HuH-7 (cell line): Measurements from ENCODE around the gene UFD1.
"Not testable (repeated sequence)": the region's sequence is repeated elsewhere in the genome, so short reads cannot be mapped to it uniquely, and the experiment has no call there.

ENCODE experiments used
- DNase-seq: peaks from one replicate; pipeline ENCODE4 v3.0.0; 2011; ENCODE audit warnings: low spot score

The UFD1 gene

DNA sequence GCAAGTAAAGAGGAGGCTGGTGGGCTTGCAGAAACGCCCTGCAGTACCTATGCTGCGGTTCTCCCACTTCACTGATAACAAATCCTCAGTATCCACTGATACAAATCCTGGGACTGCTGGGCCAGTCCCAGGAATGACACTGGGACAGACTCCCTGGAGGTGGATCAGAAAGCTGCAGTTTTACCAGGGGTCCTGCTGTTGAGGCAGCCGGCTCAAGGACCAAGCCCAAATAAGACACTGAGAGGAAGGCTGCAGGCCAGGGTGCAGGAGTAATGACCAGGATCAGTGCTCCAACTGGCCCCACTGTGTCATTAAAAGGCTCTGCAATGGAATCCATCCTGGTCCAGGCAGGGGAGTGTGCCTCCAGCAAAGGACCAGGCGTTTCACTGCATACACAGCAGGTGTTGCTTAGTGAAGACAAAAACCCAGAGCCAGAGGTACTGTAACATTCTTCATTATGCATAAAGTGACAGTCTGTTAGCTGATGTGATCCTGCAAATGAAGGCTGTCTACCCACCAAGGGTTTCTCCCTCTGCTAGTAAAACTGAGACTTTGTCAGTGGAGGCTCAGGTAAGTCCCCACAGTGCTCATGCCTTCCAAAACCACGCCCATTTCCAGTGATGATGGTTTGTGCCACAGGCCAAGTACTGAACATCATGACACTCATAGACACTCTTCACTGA is 30.1 kb downstream of the UFD1 start:
- DNase-seq: no peak

DNA sequence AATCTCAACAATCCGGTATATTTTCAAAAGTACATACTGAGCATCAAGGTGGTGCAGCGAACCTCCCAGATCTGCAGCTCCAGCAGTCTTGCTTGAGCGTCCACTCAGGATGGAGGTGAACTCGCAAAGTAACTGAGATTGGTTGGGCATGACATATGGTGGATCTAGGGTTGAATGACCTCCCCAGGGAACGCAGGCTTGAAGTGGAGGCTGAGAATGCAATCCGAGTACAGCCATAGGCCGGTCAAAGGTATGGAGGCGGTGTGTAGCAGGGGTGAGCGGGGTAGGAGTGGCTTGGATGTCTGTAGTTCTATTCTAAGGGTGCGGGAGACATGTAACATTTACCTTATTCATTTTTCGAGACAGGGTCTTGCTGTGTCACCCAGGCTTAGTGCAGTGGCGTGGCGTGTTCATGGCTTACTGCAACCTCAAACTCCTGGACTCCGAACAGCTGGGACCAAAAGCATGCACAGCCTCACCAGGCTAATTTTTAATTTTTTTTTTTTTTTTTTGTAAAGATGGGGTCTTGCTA is 30.9 kb downstream of the UFD1 start:
- DNase-seq: peak; percentile 93

DNA sequence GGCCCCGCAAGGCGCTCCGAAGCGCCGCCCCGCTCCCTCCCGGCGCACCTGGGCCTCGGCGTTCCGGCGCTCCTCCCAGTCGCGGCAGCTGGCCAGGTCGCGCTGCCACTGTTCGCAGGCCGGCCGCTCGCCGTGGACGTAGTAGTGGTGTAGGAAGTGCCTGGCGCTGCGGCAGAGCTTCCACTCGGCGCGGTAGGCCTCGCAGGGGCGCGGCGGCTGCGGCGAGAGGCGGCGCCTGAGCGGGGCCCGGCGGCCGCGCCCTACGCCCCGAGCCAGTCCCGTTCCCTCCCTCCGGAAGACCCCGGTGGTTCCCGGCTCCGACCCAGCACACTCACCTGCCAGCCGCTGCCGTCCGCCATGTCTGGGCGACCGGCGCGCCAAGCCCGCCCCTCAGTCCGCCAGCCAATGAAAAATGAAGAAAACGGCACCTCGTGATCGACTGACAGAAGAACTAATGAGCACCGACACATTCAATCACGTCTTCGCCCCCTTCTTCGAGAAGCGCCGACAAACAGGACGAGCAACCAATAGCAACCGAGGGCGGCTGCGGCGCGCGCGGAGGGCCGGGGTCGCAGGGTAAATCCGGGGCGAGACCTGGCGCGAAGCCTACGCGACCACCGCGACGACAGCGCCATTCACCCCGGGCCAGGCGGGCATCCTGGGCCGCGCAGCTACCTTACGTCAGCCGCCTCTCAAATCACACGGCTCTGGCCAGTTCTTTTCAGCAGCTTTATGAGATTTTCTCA is 31.5 kb downstream of the UFD1 start, which contains the start of gene C22orf39:
Gene C22orf39, minus strand, starts transcription at position 382 of the 746 bp plus-strand sequence. Its CDS starts 23 bp downstream, at position 359.
- peak; percentile 97 for DNase-seq

DNA sequence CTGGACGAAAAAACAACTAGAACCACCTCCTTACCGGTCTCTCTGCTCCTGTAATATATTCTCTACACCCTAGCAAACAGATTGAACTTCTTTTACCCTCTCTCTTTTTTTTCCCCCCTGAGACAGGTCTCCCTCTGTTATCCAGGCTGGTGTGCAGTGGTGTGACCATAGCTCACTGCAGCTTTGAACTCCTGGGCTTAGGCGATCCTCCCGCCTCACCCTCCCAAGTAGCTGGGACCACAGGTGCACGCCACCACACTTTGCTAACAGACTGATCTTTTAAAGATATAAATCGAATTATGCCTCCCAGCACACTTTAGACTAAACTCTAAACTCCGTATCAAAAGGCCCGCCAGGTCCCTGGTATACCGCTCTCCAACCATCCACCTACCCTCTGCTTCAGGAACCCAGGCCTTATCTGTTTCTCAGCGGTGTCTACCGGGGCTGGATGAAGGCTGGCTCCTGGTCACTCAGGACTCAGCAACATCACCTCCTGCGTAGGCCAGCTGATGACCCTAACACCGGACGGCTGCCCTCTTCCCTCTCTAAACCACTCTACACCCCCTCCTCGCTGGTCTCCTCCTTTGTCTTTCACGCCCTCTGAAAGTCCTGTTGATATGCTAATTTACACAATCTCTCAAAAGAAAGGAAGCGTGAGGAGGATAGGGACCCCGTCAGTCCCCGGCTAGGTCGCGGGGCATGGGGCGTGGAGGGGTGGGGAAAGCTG is 32.2 kb downstream of the UFD1 start:
- peak; percentile 25 for DNase-seq

DNA sequence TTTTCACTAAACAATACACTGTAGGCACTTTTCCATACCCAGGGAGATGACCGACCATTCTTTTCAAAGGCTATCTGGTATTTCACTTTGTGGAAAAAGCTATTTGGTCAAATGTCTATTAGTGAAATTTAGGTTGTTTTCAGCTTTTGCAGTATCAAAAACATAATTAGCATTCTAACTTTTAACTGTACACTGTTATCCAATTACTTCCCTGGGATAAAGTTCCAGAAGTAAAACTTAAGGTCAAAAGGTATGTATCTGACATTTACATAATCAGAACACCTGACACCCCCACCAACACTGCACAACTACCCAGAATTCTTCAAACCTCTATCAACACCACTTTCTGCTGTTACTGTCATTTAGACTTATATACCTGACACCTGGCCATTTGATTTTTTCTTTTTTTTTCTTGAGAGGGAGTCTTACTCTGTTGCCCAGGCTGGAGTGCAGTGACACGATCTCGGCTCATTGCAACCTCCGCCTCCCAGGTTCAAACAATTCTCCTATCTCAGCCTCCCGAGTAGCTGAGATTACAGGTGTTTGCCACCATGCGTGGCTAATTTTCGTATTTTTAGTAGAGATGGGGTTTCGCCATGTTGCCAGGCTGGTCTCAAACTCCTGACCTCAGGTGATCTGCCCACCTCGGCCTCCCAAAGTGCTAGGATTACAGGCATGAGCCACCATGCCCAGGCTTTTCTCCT is 33.6 kb downstream of the UFD1 start:
- DNase-seq: not testable (repeated sequence)

DNA sequence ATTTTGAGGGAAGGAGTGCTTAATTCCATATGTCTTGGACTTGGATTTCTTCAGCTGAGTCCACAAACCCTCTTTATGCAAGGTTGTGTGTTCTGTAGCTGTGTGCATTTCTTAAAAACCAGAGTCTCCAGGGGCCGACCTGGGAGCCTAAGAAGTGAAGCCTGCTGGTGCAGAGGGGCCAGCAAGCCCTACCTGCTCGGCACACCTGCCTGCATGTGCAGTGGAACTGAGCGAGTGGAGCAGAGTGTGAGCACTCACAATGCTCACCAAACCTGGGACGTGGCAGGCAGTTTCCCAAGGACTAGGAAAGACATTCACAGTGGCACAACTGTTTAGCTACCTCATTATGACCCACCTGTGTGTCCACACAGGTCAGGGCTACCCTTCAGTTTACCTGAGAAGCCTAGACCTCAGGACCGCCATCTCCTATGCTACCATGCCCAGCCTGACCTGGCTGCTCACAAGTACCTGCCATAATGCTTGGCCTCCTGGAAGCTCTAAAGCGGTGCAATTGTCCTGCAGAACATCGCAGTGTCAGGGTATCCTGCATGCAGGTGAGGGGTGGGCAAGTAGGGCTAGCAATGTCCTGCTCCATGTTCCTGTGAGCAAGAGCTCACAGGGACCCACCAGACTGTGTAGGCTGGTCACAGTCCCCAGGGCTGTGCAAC is 35.3 kb downstream of the UFD1 start:
- DNase-seq: no peak

DNA sequence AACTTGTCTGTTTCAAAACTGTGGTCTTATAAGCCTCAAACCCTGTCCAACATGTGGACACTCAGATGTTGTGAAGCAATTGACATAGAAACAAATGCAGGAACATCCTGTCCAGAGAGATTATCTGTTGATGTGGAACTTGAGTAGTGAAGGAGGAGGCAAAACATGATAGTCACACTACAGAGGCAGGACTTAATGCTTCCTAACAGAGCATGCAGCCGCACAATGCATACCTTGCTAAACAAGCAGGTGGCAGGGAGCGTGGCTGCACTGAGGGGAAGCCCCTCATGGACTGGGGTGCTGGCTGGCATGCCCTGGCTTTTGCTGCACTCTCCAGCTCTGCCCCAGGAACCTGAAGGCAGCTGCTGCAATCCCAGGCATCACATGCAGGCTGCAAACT is 36.8 kb downstream of the UFD1 start:
- DNase-seq: no peak

DNA sequence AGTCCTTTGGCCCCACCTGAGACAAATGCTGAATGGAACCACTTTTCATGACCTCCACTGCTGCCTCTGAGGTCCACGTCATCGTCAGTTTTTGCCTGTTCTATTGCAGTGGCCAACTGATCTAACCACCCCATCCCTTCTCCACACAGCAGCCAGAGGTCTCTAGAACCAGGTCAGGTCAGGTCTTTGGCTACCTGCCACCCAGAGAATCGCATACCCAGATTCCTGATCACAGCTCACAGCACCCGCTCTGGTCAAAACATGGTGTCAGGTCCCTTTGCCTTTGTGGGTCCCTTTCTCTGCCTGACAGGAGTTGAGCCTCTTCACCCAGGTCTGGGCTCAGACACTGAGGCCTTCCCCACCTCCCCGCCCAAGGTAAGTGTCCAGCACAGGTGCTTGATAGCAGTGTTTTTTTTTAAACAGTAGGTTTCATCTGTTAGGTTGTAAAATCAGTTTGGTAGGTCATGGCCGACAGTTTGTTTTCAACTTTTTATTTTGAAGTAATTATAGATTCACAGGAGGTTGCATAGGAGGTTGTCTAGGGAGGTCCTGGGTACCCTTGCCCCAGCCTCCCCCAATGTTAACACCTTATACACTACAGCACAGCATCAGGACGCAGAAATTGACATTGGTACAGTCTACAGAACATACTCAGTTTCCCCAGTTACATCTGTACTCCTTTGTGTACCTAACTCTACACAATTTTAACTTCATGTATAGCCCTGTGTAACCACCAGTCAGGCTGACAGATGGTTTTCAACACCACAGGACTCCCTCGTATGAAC is 38.4 kb downstream of the UFD1 start:
- DNase-seq: no peak

DNA sequence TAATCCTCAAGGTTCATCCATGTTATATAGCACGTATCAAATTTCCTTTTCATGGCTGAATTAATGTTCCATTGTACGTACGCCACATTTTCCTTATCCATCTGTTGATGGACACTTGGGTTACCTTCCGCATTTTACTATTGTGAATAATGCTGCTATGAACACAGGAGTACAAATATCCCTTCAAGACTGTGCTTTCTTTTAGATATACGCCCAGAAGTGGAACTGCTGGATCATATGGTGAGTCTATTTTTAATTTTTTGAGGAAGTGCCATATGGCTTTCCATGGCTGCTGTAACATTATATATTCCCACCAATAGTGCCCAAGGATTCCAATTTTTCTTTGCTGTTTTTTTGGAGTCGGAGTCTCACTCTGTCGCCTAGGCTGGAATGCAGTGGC is 40.7 kb downstream of the UFD1 start:
- DNase-seq: no peak

DNA sequence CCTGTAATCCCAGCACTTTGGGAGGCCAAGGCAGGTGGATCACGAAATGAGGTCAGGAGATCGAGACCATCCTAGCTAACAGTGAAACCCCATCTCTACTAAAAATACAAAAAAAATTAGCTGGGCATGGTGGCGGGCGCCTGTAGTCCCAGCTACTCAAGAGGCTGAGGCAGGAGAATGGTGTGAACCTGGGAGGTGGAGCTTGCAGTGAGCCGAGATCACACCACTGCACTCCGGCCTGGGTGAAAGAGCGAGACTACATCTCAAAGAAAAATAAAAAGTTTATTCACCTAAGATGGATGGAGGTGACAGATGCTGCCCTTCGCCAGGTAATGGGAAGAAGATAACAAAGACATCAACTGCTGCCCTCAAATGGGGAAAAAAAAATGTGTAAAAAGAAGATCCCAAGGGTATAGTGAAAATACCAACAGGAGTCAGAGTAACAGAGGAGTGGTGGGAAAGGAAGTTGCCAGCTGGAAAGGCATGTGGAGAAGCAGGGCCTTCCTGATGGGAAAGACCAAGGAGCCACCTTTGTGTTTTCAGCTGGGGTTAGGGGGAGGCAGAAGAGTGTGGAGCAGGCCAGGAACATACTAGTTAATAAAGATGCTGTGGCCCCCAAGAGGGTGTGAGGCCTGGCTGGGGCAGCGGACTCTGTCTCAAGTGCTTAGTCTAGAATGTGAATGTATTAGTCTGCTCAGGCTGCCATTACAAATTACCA is 42.4 kb downstream of the UFD1 start:
- not testable (repeated sequence) for DNase-seq

DNA sequence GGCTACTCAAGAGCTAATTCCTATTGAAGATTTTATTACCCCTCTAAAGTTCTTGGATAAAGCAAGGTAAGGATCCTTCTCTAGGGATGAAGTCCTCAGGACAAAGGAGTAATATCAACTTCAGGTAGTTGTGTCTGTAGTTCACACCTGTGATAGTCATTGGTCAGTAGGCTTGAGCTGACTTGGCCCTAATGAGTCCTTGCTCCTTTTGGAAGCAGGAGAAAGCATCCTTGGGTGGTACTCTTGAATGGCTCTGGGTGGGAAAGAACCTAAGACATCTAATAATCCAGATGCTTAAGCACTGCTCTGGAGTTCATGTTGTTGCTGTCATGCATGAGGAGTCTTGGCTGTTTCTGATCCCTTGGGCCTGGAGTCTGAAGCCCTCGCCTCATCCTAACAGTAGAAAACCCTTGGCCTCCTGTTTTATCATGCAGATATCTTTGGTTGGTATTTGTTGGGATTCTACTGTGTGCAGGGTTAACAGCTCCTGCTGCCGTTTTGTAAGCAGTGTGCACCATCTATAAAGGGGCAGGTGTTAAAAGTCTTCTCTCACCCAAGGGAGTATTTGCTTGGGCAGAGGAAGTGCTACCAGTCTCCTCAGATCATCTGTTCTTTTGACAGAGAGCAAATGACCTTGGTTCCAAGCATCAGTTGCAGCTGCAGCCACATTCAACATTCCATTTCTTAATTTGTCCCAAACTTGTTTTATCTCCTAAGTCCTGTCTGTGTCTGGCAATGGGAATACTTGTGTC is 44.0 kb downstream of the UFD1 start:
- DNase-seq: no peak

DNA sequence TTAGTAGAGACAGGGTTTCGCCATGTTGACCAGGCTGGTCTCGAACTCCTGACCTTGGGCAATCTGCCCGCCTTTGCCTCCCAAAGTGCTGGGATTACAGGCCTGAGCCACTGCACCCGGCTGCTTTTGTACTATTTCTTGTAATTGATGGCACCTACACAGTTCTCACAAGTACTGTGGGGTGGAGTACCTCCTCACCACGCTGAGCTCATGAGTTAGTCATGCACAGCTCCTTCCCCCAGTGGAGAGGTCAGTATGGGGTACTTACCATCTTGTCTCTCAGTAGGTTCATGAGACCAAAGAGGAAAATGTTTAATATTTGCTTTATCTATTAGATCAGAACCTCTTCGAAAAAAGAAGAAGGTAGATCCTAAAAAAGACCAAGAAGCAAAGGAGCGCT is 44.6 kb downstream of the UFD1 start:
- no peak for DNase-seq

DNA sequence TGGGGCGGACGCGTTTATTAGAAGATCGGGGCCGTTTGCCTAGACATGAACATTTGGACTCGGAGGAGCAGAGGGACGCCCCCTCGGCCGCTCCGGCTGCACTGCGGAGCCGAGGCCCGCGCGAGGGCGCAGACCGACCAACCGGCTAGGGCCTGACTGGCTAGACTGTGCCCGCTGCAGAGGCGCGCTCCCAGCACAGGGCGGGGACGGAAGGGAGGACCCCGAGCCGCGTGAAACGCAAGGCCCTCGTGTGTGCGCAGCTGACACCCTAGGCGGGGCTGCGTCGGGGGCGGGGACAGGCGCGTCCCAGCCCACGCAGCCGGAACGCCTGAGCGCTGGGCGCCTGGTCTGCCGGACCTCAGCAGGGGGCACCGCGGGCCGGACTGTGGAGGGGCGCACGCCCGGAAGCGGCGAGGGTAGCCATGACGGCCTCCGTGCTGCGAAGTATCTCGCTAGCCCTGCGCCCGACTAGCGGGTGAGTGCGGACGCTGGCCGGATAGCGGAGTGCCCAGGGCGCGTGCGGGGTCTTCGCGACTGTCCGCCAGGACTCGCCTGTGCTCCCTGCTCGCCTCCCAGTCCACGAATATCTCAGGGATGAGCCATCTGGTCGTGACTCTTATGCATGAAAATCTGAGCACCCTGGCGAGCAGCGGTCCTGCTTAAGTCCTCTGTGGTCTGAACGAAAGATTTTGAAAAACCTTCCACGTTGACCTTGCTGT is 46.7 kb downstream of the UFD1 start, which contains the start of gene MRPL40:
Gene MRPL40, plus strand, starts transcription at position 413 of the 719 bp plus-strand sequence. Its CDS starts 10 bp downstream, at position 423.
- peak; percentile 90 for DNase-seq

DNA sequence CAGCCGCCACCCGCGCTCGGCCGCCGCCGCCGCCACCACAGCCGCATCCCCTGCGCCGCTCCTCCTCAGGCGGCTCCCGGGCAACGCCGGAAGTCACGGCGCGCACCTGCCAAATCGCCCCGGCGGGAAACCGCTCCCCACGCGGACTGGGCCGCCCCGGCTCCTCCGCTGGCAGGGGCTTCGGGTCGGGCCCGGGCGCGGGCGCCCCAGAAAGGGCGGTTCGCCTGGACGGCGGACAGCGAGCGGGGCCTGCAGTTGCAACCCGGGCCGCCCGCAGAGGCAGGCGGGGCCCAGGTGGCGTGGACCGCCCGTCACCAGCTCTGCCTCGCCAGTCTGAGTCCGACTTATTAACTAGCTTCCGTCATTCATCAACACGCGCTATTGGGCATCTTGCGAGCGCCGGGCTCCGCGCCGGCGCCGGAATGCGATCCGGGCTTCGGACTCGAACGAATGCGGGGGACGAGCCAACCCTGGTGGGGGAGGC is 47.3 kb downstream of the UFD1 start, which contains the start of gene HIRA:
Gene HIRA, minus strand, starts transcription at position 85 of the 484 bp plus-strand sequence. CDS start 257 bp downstream, outside the sequence.
- DNase-seq: peak; percentile 72

DNA sequence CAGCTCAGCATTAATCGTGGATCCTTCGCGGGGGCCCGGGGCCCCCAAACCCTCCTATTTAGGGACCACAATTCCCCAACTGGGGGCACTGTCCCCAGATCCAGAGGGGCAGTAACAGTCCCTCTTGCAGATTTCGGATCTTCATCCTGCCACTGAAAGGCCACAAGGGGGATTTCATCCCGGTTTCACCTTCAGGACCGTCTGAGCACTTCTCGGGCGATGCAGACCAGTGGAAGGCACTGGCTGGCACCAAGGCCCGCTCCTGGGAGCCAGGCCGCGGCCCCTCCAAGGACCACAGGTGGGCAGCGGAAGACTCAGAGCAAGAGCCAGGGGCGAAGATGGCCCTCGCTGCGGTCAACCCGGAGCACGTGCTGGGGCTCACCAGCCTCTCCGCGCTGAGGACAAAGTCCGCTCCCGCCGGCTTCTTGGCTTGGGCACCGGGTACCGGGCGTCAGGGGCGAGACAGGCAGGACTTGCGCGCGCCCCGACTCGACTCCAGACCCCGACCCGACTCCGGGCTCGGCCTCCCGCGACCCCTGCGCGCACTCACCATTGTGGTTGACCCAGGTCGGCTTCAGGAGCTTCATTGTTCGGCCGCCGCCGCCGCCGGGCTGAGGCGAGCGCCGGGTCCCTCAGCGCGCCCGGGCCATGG is 48.0 kb downstream of the UFD1 start:
- peak; percentile 36 for DNase-seq

DNA sequence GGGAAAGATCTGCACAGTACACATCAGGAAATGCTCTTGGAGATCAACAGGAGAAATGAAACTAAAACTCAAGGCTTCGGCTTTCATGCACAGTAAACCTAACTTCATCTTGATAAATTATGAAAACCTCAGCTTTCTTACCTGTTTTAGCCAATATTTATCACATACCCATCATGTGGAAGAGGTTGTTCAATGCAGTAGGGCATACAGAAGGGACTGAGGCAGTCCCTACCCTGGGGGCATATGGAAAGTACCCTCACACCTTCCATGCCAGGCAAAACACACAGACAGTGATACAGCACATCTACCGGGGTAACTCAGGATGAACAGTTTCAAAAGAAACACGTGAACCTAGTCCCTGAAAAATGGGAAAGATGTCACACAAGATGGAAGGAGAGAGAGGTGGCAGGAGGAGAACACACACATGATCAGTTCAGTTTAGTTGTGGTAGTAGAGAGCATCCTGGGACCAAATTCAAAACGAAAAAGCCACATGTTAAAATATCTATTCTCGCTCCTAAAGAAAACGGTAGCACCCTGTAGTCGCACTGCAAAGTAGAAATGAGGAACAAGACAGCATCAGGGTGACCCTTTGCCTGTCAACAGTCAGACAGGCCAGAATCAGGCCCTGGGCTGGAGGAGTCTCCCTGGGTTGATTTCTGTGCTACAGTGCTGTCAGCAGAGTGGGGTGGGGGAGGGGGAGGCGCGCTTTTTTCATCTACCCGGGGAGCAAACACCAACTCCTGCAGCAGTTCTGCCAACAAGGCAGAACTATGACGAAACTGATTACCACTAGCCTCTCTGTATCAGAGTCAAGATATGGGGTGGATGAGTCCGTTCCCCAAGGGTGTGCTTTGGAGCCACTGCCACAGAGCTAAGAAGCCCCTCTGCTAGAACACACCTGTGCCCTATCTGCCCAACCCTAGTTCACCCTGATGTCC is 48.8 kb downstream of the UFD1 start:
- peak; percentile 34 for DNase-seq

DNA sequence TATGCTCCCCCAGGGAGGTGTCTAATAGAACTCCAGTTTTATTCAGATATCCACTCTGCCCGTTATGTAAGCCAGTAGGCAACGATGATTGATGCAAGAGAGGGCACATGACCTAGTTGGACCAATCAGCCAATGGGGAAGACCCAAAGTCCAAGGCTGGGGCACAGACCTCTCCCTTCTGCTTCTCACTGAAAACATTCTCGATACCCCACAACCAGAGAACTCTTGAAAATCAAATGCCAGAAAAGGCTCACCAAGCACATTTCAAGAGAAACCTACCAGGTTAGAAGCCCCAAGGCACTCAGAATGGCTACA is 54.9 kb downstream of the UFD1 start:
- no peak for DNase-seq
